HCT116 (cell line): ENCODE results near the gene RARB.

ENCODE experiments used
- EGR1 ChIP-seq: IDR thresholded peaks from 2 replicates; pipeline ENCODE4 v1.6.1; 2012; ENCODE audit warnings: low read depth
- EZH2 ChIP-seq: fragments of 200-600 bp; sonication (generic); IDR thresholded peaks from 2 replicates; pipeline ENCODE4 v1.6.1; 2017; ENCODE audit warnings: antibody characterized with exemption, mixed run types
- POLR2A ChIP-seq: IDR thresholded peaks from 2 replicates; pipeline ENCODE4 v1.7.0; 2011; ENCODE audit warnings: borderline replicate concordance; ENCODE audit not compliant: insufficient read depth, insufficient read length; ENCODE audit errors: extremely low read depth
- RAD21 ChIP-seq: IDR thresholded peaks from 2 replicates; pipeline ENCODE4 v1.6.1; 2012; ENCODE audit warnings: low read depth, mild to moderate bottlenecking
- YY1 ChIP-seq: IDR thresholded peaks from 2 replicates; pipeline ENCODE4 v1.6.1; 2011; ENCODE audit warnings: low read length, low read depth, moderate library complexity, mild to moderate bottlenecking; ENCODE audit not compliant: insufficient replicate concordance; ENCODE audit errors: extremely low read depth
- TF ChIP-seq, protein P1 (sequence below): IDR thresholded peaks from 2 replicates; pipeline ENCODE4 v1.6.1; 2011; ENCODE audit warnings: mild to moderate bottlenecking, low read length, moderate library complexity; ENCODE audit not compliant: insufficient replicate concordance; ENCODE audit errors: extremely low read depth
- TF ChIP-seq, protein P2 (sequence below), 3 experiments: fragments of 200-600 bp in 1 of 3; sonication (generic) in 1 of 3; IDR thresholded peaks in 2 of 3; conservative IDR thresholded peaks in 1 of 3; 2 replicates each; pipeline ENCODE4 v1.5.1; 2012 to 2017; ENCODE audit warnings: low read depth in 2 of 3, low read length in 2 of 3, antibody characterized with exemption in 1 of 3, borderline replicate concordance in 1 of 3, control low read depth in 1 of 3, mild to moderate bottlenecking in 1 of 3, mixed read lengths in 1 of 3, mixed run types in 1 of 3, moderate library complexity in 1 of 3; ENCODE audit not compliant: insufficient read depth in 1 of 3
- TF ChIP-seq, protein P3 (sequence below): IDR thresholded peaks from 2 replicates; pipeline ENCODE4 v1.6.1; 2012

GRCh38 chr3:25547103-25547502 is 119.0 kb downstream of the RARB start:
- TF ChIP-seq, protein P1, sequence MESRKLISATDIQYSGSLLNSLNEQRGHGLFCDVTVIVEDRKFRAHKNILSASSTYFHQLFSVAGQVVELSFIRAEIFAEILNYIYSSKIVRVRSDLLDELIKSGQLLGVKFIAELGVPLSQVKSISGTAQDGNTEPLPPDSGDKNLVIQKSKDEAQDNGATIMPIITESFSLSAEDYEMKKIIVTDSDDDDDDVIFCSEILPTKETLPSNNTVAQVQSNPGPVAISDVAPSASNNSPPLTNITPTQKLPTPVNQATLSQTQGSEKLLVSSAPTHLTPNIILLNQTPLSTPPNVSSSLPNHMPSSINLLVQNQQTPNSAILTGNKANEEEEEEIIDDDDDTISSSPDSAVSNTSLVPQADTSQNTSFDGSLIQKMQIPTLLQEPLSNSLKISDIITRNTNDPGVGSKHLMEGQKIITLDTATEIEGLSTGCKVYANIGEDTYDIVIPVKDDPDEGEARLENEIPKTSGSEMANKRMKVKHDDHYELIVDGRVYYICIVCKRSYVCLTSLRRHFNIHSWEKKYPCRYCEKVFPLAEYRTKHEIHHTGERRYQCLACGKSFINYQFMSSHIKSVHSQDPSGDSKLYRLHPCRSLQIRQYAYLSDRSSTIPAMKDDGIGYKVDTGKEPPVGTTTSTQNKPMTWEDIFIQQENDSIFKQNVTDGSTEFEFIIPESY: no peak
- TF ChIP-seq, protein P2, sequence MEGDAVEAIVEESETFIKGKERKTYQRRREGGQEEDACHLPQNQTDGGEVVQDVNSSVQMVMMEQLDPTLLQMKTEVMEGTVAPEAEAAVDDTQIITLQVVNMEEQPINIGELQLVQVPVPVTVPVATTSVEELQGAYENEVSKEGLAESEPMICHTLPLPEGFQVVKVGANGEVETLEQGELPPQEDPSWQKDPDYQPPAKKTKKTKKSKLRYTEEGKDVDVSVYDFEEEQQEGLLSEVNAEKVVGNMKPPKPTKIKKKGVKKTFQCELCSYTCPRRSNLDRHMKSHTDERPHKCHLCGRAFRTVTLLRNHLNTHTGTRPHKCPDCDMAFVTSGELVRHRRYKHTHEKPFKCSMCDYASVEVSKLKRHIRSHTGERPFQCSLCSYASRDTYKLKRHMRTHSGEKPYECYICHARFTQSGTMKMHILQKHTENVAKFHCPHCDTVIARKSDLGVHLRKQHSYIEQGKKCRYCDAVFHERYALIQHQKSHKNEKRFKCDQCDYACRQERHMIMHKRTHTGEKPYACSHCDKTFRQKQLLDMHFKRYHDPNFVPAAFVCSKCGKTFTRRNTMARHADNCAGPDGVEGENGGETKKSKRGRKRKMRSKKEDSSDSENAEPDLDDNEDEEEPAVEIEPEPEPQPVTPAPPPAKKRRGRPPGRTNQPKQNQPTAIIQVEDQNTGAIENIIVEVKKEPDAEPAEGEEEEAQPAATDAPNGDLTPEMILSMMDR (IDR thresholded peaks at IDR 0.05 in 2 of 3, conservative IDR thresholded peaks at IDR 0.05 in 1 of 3; ENCODE audit: borderline replicate concordance in 1 of 3, insufficient read depth in 1 of 3, low read depth in 2 of 3, low read length in 2 of 3): no peak
- TF ChIP-seq POLR2A: no peak
- TF ChIP-seq EZH2: no peak
- no peak for TF ChIP-seq RAD21
- no peak for TF ChIP-seq YY1
- TF ChIP-seq EGR1: no peak
- TF ChIP-seq, protein P3, sequence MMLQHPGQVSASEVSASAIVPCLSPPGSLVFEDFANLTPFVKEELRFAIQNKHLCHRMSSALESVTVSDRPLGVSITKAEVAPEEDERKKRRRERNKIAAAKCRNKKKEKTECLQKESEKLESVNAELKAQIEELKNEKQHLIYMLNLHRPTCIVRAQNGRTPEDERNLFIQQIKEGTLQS: no peak
